ENCODE data around the gene CHRNA10. TPM values are rescaled to one million over a fixed set of nuclear protein-coding genes. Genes with fewer than 3 reads are reported as not detected.

Gene CHRNA10
- total RNA-seq, 1 donor from 2014 or later, result 3.0 TPM

GRCh38 chr11:3635641-3636375, 35.4 kb downstream of the CHRNA10 start:
- intact Hi-C loops (cut with micrococcal nuclease), result no loop called here

- intact Hi-C loops (cut with micrococcal nuclease), result no loop called here
Measured at GRCh38 chr11:3632070-3632660, 39.0 kb downstream of the CHRNA10 start.

- intact Hi-C loops (cut with micrococcal nuclease), result no loop called here
Measured at GRCh38 chr11:3631331-3631730, 39.9 kb downstream of the CHRNA10 start.

GRCh38 chr11:3627291-3627690, 43.9 kb downstream of the CHRNA10 start:
- intact Hi-C loops (cut with micrococcal nuclease), result no loop called here

GRCh38 chr11:3626250-3626960, 44.8 kb downstream of the CHRNA10 start:
- intact Hi-C loops (cut with micrococcal nuclease), result no loop called here

- intact Hi-C loops (cut with micrococcal nuclease), result no loop called here
Measured at GRCh38 chr11:3623767-3624458, 47.3 kb downstream of the CHRNA10 start.

GRCh38 chr11:3623121-3623520, 48.1 kb downstream of the CHRNA10 start:
- intact Hi-C loops (cut with micrococcal nuclease), result no loop called here

GRCh38 chr11:3622521-3622920, 48.7 kb downstream of the CHRNA10 start:
- intact Hi-C loops (cut with micrococcal nuclease), result no loop called here

GRCh38 chr11:3617990-3618389, 53.2 kb downstream of the CHRNA10 start:
- intact Hi-C loops (cut with micrococcal nuclease), result no loop called here

- intact Hi-C loops (cut with micrococcal nuclease), result no loop called here
Measured at GRCh38 chr11:3616721-3617460, 54.3 kb downstream of the CHRNA10 start.

GRCh38 chr11:3615998-3616397, 55.2 kb downstream of the CHRNA10 start:
- intact Hi-C loops (cut with micrococcal nuclease), result no loop called here

Other genes with a start within 250 kb of the CHRNA10 start
- not detected in 2 replicates for gene ART5, start 29.4 kb downstream of the CHRNA10 start, total RNA-seq
- gene ART1, start 26.3 kb downstream of the CHRNA10 start, total RNA-seq, result not detected in 2 replicates
- 110 and 128 TPM in 2 replicates for gene NUP98, start 126.2 kb upstream of the CHRNA10 start, total RNA-seq
- 21.3 and 21.8 TPM in 2 replicates for gene PGAP2, start 137.2 kb upstream of the CHRNA10 start, total RNA-seq
- gene RHOG, start 169.6 kb upstream of the CHRNA10 start, total RNA-seq, result 150 TPM in 2 replicates
- gene STIM1, start 184.3 kb upstream of the CHRNA10 start, total RNA-seq, result 90.9 and 93.1 TPM in 2 replicates

Data from T-helper 2 cell treated with Interferon-gamma antibody and Interleukin-4, amounts not matched to agents 100 ng/mL and 5 ng/mL, for 36 hours (primary cell).